HepG2 (cell line): ENCODE measurements around the gene CCDC87. TPM values are rescaled to one million over a fixed set of nuclear protein-coding genes. Genes with fewer than 3 reads are reported as not detected.

ENCODE experiments used
- CBX5 ChIP-seq: sonication (generic); formaldehyde crosslinking; IDR thresholded peaks from 2 replicates; pipeline ENCODE4 v1.4.0; 2020; ENCODE audit warnings: missing genetic modification reagents, borderline replicate concordance
- CC2D1A ChIP-seq: sonication (generic); formaldehyde crosslinking; IDR thresholded peaks from 2 replicates; pipeline ENCODE4 v1.8.1; 2023; ENCODE audit warnings: mild to moderate bottlenecking, missing genetic modification reagents
- CHD2 ChIP-seq: IDR thresholded peaks from 2 replicates; pipeline ENCODE4 v1.6.1; 2011; ENCODE audit warnings: low read depth, low read length, improper control_type of control experiment
- CREB3 ChIP-seq: sonication (generic); formaldehyde crosslinking; IDR thresholded peaks from 2 replicates; pipeline ENCODE4 v1.5.0; 2020; ENCODE audit warnings: missing genetic modification reagents
- EEA1 ChIP-seq: sonication (generic); formaldehyde crosslinking; IDR thresholded peaks from 2 replicates; pipeline ENCODE4 v1.5.1; 2020; ENCODE audit warnings: mild to moderate bottlenecking, missing genetic modification reagents, borderline replicate concordance
- GMEB1 ChIP-seq: sonication (generic); formaldehyde crosslinking; IDR thresholded peaks from 2 replicates; pipeline ENCODE4 v1.5.1; 2020; ENCODE audit warnings: missing genetic modification reagents, mild to moderate bottlenecking, borderline replicate concordance
- GTF3A ChIP-seq: sonication (generic); formaldehyde crosslinking; conservative IDR thresholded peaks from 2 replicates; pipeline ENCODE4 v1.4.0; 2020; ENCODE audit warnings: mild to moderate bottlenecking, missing genetic modification reagents
- HDAC1 ChIP-seq: sonication (generic); formaldehyde crosslinking; IDR thresholded peaks from 2 replicates; pipeline ENCODE4 v1.5.1; 2020; ENCODE audit warnings: mild to moderate bottlenecking, missing genetic modification reagents
- IKZF5 ChIP-seq: IDR thresholded peaks from 2 replicates; pipeline ENCODE4 v1.6.1; 2018; ENCODE audit warnings: missing genetic modification reagents, mild to moderate bottlenecking, missing compliant biosample characterization
- KLF11 ChIP-seq: IDR thresholded peaks from 2 replicates; pipeline ENCODE4 v1.6.1; 2016; ENCODE audit warnings: missing compliant biosample characterization
- NFYC ChIP-seq: IDR thresholded peaks from 2 replicates; pipeline ENCODE4 v1.6.1; 2016; ENCODE audit warnings: missing genetic modification reagents, missing compliant biosample characterization
- PCBP2 ChIP-seq: fragments of 200-400 bp; formaldehyde crosslinking; optimal IDR thresholded peaks from 2 replicates; pipeline ENCODE3; 2018; ENCODE audit warnings: low read length, low read depth; ENCODE audit not compliant: poor library complexity, severe bottlenecking
- PHF5A ChIP-seq: IDR thresholded peaks from one replicate; pipeline ENCODE4 v1.6.1; 2018; ENCODE audit warnings: low read depth, missing genetic modification reagents; ENCODE audit not compliant: unreplicated experiment
- PRPF4 ChIP-seq: fragments of 200-400 bp; formaldehyde crosslinking; IDR thresholded peaks from 2 replicates; pipeline ENCODE4 v1.6.1; 2016; ENCODE audit warnings: low read length, low read depth; ENCODE audit not compliant: poor library complexity, severe bottlenecking
- RARA ChIP-seq: IDR thresholded peaks from 2 replicates; pipeline ENCODE4 v1.6.1; 2016; ENCODE audit warnings: missing genetic modification reagents, missing compliant biosample characterization
- TBX2 ChIP-seq: sonication (generic); formaldehyde crosslinking; IDR thresholded peaks from 2 replicates; pipeline ENCODE4 v1.5.0; 2020; ENCODE audit warnings: missing genetic modification reagents, mild to moderate bottlenecking, borderline replicate concordance
- TCF12 ChIP-seq, 2 experiments: fragments of 450-650 bp in 1 of 2; sonication (generic) in 1 of 2; formaldehyde crosslinking in 1 of 2; IDR thresholded peaks; 2 replicates each; pipeline versions ENCODE4 v1.6.1 to v1.8.0; 2017 to 2022; ENCODE audit warnings: antibody characterized with exemption in 1 of 2, mild to moderate bottlenecking in 1 of 2, missing genetic modification reagents in 1 of 2, moderate library complexity in 1 of 2
- TEAD3 ChIP-seq: optimal IDR thresholded peaks from 2 replicates; pipeline ENCODE3; 2016; ENCODE audit warnings: borderline replicate concordance
- THRA ChIP-seq: sonication (generic); formaldehyde crosslinking; IDR thresholded peaks from 2 replicates; pipeline ENCODE4 v1.4.0; 2020; ENCODE audit warnings: missing genetic modification reagents, borderline replicate concordance
- ZBTB33 ChIP-seq: sonication (generic); formaldehyde crosslinking; IDR thresholded peaks from 2 replicates; pipeline ENCODE4 v1.4.0; 2020; ENCODE audit warnings: missing genetic modification reagents
- ZMYM4 ChIP-seq: sonication (generic); formaldehyde crosslinking; IDR thresholded peaks from 2 replicates; pipeline ENCODE4 v1.8.1; 2023; ENCODE audit warnings: mild to moderate bottlenecking, missing genetic modification reagents
- ZNF713 ChIP-seq: sonication (generic); formaldehyde crosslinking; IDR thresholded peaks from 2 replicates; pipeline ENCODE4 v1.4.0; 2020; ENCODE audit warnings: mild to moderate bottlenecking, missing genetic modification reagents
- polyA plus RNA-seq, 8 experiments: library from polyadenylated mRNA; depleted of rRNA in 3 of 8; stranded (reverse) in 7 of 8; unstranded in 1 of 8; fragments of >200 nt; fragmentation: Illumina TruSeq in 4 of 8; extraction: Trizol in 4 of 8; gene quantifications; 2 replicates each; pipeline versions ENCODE4 v1.2.1 to v1.2.3, GENCODE V29; 2011 to 2016; ENCODE audit warnings: low read depth in 4 of 8, missing spikeins in 1 of 8, mixed read lengths in 1 of 8; ENCODE audit not compliant: insufficient read depth in 1 of 8
- total RNA-seq, 5 experiments: library from RNA; depleted of rRNA; stranded (reverse); fragments of >200 nt; fragmentation: Illumina TruSeq; extraction: Trizol; gene quantifications; 2 replicates each; pipeline ENCODE4 v1.2.3, GENCODE V29; 2016; ENCODE audit warnings: low read depth in 1 of 5

The CCDC87 gene
- total and polyA plus RNA-seq, 2 of the 13 experiments (the other 11 are each of a cell fraction or from before 2014, with no cell fraction given): 0.05 to 0.42 TPM

- TF ChIP-seq CREB3 (CRISPR knock-in tag) (no peak), CBX5 (CRISPR knock-in tag) (no peak), THRA (CRISPR knock-in tag) (0 out of 2 replicates have a peak, but pooled peaks have one; percentile 1), RARA (no peak), ZNF713 (CRISPR knock-in tag) (no peak), ZMYM4 (CRISPR knock-in tag) (peak; percentile 55), IKZF5 (CRISPR knock-in tag) (peak; percentile 48; the same call in 1 of the 2 replicates), GTF3A (CRISPR knock-in tag) (no peak), TCF12 (IDR thresholded peaks at IDR 0.05) (no peak), TCF12 (CRISPR knock-in tag; IDR thresholded peaks at IDR 0.05) (0 out of 2 replicates have a peak, but pooled peaks have one; percentile 58), EEA1 (CRISPR knock-in tag) (no peak), GMEB1 (CRISPR knock-in tag) (peak; percentile 80; the same call in 1 of the 2 replicates), CHD2 (no peak; the same call in 1 of the 2 replicates), TEAD3 (CRISPR knock-in tag) (no peak), PCBP2 (no peak), PRPF4 (peak; percentile 45), ZBTB33 (no peak), HDAC1 (CRISPR knock-in tag) (peak; percentile 73), NFYC (peak; percentile 96), TBX2 (CRISPR knock-in tag) (peak; percentile 50; the same call in 1 of the 2 replicates), PHF5A (CRISPR knock-in tag) (peak; percentile 25), CC2D1A (CRISPR knock-in tag) (no peak), KLF11 (CRISPR knock-in tag) (no peak)
Measured at GRCh38 chr11:66638177-66639065, 45.6 kb upstream of the CCDC87 start, which contains the start of gene RBM4 (continued).
